Middle frontal gyrus (tissue), 1 donor: ENCODE measurements around the gene LSM7.
"Not testable (repeated sequence)": the region's sequence is repeated elsewhere in the genome, so short reads cannot be mapped to it uniquely, and the experiment has no call there.

Source experiments
- DNase-seq: peaks from one replicate; pipeline ENCODE4 v3.0.0-alpha.2; 2015; ENCODE audit warnings: low spot score; ENCODE audit errors: extremely low spot score

Gene LSM7

GRCh38 chr19:2281265-2282061, 46.9 kb downstream of the LSM7 start:
- DNase-seq: not testable (repeated sequence)

DNA sequence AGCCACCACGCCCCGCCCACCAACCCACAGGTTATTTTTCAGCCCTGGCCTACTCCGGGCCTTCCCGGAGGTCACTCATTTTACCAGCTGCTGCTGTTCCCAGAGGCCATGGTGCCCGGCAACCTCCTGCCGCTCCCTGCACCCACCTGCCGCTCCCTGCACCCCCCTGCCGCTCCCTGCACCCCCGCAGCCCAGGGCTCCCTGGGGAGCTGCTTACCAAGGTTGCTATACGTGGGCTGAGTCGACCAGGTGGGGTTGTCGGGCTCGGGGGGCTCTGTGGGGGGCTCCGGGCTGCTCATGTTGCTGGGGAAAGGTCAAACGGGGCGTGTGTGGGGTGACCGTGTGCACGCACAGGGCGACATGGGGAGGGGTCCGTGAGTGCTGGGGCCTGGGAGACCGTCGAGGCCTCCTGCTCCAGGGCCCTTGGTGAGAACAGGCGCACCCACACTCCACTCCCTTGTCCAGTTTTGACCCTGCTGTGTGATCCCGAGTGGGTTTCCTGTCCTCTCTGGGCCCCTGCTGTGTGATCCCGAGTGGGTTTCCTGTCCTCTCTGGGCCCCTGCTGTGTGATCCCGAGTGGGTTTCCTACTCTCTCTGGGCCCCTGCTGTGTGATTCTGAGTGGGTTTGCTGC, 47.6 kb downstream of the LSM7 start:
- no peak for DNase-seq

DNA sequence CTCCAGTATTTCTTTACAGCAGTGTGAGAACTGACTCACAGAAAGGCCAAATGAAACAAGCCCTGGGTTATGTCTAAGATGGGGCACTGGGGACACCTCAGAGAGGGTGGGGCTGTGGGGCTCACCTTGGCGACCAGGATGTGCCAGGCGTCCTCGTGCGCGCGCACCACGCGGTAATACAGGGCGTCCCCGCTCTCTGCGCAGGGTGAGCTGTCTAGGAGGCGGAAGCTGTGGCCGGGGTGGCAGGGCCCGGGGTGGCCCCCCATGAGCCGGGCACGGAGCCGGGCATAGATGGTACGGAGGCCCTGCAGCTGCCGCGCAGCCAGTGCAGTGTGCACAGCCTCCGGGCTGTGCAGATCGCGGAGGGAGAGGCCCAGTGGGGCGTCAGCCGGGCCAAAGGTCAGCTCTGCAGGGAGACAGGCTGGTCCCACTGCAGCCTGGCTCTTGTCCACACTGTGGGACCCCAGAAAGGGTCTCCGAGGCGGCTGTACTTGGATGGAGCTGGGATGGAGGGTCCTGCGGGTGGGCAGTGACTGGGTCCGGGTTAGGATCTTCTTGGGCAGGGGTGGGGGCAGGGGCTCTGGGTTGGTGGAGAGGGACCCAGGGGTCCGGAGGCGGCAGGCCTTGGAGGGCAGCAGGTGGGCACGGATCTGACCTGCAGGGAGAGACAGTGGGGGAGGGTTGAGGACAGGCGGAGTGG, 49.8 kb downstream of the LSM7 start:
- DNase-seq: no peak

DNA sequence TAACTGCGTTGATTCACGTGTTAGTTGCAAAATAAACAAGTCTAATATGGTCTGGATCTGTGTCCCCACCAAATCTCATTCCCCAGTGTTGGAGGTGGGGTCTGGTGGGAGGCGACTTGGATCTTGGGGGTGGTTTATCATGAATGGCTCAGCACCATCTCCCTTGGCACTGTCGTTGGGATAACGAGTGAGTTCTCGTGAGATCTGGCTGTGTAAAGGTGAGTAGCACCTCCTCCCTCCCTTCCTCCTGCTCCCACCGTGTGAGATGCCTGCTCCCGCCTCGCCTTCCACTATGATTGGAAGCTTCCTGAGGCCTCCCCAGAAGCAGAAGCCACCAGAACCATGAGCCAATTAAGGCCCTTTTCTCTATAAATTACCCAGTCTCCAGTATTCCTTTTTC, 51.2 kb downstream of the LSM7 start:
- DNase-seq: no peak

GRCh38 chr19:2276429-2276986, 51.9 kb downstream of the LSM7 start:
- no peak for DNase-seq

- DNase-seq: no peak
These were observed 52.6 kb downstream of the LSM7 start for GRCh38 chr19:2275588-2276428.

GRCh38 chr19:2274931-2275535, 53.4 kb downstream of the LSM7 start:
- peak; percentile 78 for DNase-seq

DNA sequence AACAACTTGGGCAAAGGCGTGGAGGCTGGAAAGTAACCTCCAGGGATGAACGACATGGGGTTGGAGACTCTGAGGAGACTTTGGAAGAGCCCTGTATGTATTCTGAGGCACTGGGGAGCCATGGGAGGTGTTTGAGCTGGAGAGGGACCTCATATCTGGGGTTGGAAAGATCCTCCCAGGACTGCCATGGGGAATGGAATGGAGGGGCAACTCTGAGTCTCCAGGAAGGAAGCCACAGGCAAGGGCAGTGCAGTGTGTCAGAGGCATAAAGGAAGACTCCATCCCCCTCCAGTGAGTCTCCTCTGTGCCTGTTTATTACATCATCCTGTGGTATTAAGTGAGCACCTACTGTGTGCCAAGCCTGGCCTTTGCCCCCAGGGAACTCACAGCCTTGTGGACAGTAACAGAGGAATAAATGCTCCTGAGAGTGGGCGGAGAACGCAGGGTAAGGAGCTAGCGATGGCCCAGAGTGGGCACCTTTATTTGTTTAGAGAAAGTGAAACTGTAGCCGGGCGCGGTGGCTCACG, 54.1 kb downstream of the LSM7 start:
- DNase-seq: no peak

GRCh38 chr19:2273356-2274184, 54.8 kb downstream of the LSM7 start:
- DNase-seq: no peak
